ENCODE data around the gene ADAM12.
A peak's percentile ranks its signal among the peaks of the same experiment; 100 is the strongest.

The ADAM12 gene

GRCh38 chr10:126242397-126243260 is 145.6 kb downstream of the ADAM12 start (continued):
- TF ChIP-seq ZNF138 (tag by site-specific recombination; IDR thresholded peaks at IDR 0.05; ENCODE audit: borderline replicate concordance) (no peak), ZNF626 (tag by site-specific recombination; IDR thresholded peaks at IDR 0.05) (no peak), ZNF223 (tag by site-specific recombination; IDR thresholded peaks at IDR 0.05) (no peak), KLF8 (tag by site-specific recombination; IDR thresholded peaks at IDR 0.05) (peak; percentile 44; the same call in 1 of the 2 replicates), ZBTB7A (tag by site-specific recombination; IDR thresholded peaks at IDR 0.05; ENCODE audit: low read depth) (no peak), ZNF266 (tag by site-specific recombination; IDR thresholded peaks at IDR 0.05; ENCODE audit: low read depth) (no peak), ZNF843 (tag by site-specific recombination; IDR thresholded peaks at IDR 0.05) (0 out of 2 replicates have a peak, but pooled peaks have one; percentile 19), ZNF555 (tag by site-specific recombination; conservative IDR thresholded peaks at IDR 0.05) (no peak), REPIN1 (tag by site-specific recombination; IDR thresholded peaks at IDR 0.05; ENCODE audit: low read depth) (no peak), ATF2 (tag by site-specific recombination; IDR thresholded peaks at IDR 0.05; ENCODE audit: low read depth) (peak; percentile 50; the same call in 1 of the 2 replicates), ZNF335 (tag by site-specific recombination; conservative IDR thresholded peaks at IDR 0.05) (peak; percentile 99), ELK4 (IDR thresholded peaks at IDR 0.05; ENCODE audit: borderline replicate concordance, low read depth, low read length) (no peak), KLF1 (tag by site-specific recombination; IDR thresholded peaks at IDR 0.05) (peak; percentile 50), EGR2 (tag by site-specific recombination; IDR thresholded peaks at IDR 0.05; ENCODE audit: low read depth) (no peak), KLF7 (tag by site-specific recombination; IDR thresholded peaks at IDR 0.05; ENCODE audit: borderline replicate concordance) (no peak), SCRT1 (tag by site-specific recombination; IDR thresholded peaks at IDR 0.05; ENCODE audit: borderline replicate concordance) (no peak), ZNF473 (tag by site-specific recombination; IDR thresholded peaks at IDR 0.05) (no peak), ZNF221 (tag by site-specific recombination; IDR thresholded peaks at IDR 0.05; ENCODE audit: borderline replicate concordance) (no peak), ZNF548 (tag by site-specific recombination; IDR thresholded peaks at IDR 0.05) (no peak), ZBTB11 (tag by site-specific recombination; conservative IDR thresholded peaks at IDR 0.05; ENCODE audit: low read depth) (no peak), ZBTB21 (tag by site-specific recombination; IDR thresholded peaks at IDR 0.05) (no peak)
- TF ChIP-seq, protein P1, sequence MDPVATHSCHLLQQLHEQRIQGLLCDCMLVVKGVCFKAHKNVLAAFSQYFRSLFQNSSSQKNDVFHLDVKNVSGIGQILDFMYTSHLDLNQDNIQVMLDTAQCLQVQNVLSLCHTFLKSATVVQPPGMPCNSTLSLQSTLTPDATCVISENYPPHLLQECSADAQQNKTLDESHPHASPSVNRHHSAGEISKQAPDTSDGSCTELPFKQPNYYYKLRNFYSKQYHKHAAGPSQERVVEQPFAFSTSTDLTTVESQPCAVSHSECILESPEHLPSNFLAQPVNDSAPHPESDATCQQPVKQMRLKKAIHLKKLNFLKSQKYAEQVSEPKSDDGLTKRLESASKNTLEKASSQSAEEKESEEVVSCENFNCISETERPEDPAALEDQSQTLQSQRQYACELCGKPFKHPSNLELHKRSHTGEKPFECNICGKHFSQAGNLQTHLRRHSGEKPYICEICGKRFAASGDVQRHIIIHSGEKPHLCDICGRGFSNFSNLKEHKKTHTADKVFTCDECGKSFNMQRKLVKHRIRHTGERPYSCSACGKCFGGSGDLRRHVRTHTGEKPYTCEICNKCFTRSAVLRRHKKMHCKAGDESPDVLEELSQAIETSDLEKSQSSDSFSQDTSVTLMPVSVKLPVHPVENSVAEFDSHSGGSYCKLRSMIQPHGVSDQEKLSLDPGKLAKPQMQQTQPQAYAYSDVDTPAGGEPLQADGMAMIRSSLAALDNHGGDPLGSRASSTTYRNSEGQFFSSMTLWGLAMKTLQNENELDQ (tag by site-specific recombination; IDR thresholded peaks at IDR 0.05; ENCODE audit: low read depth): no peak
- TF ChIP-seq, protein P2, sequence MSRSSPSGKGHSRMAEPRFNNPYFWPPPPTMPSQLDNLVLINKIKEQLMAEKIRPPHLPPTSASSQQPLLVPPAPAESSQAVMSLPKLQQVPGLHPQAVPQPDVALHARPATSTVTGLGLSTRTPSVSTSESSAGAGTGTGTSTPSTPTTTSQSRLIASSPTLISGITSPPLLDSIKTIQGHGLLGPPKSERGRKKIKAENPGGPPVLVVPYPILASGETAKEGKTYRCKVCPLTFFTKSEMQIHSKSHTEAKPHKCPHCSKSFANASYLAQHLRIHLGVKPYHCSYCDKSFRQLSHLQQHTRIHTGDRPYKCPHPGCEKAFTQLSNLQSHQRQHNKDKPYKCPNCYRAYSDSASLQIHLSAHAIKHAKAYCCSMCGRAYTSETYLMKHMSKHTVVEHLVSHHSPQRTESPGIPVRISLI (tag by site-specific recombination; IDR thresholded peaks at IDR 0.05): no peak
- TF ChIP-seq, protein P3, sequence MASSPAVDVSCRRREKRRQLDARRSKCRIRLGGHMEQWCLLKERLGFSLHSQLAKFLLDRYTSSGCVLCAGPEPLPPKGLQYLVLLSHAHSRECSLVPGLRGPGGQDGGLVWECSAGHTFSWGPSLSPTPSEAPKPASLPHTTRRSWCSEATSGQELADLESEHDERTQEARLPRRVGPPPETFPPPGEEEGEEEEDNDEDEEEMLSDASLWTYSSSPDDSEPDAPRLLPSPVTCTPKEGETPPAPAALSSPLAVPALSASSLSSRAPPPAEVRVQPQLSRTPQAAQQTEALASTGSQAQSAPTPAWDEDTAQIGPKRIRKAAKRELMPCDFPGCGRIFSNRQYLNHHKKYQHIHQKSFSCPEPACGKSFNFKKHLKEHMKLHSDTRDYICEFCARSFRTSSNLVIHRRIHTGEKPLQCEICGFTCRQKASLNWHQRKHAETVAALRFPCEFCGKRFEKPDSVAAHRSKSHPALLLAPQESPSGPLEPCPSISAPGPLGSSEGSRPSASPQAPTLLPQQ (tag by site-specific recombination; IDR thresholded peaks at IDR 0.05): 0 out of 2 replicates have a peak, but pooled peaks have one; percentile 27
- TF ChIP-seq, protein P4, sequence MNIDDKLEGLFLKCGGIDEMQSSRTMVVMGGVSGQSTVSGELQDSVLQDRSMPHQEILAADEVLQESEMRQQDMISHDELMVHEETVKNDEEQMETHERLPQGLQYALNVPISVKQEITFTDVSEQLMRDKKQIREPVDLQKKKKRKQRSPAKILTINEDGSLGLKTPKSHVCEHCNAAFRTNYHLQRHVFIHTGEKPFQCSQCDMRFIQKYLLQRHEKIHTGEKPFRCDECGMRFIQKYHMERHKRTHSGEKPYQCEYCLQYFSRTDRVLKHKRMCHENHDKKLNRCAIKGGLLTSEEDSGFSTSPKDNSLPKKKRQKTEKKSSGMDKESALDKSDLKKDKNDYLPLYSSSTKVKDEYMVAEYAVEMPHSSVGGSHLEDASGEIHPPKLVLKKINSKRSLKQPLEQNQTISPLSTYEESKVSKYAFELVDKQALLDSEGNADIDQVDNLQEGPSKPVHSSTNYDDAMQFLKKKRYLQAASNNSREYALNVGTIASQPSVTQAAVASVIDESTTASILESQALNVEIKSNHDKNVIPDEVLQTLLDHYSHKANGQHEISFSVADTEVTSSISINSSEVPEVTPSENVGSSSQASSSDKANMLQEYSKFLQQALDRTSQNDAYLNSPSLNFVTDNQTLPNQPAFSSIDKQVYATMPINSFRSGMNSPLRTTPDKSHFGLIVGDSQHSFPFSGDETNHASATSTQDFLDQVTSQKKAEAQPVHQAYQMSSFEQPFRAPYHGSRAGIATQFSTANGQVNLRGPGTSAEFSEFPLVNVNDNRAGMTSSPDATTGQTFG (tag by site-specific recombination; IDR thresholded peaks at IDR 0.05; ENCODE audit: borderline replicate concordance): no peak
